Measurements from ENCODE around the gene GRK2.
A peak's percentile ranks its signal among the peaks of the same experiment; 100 is the strongest.
"Not testable (repeated sequence)": the region's sequence is repeated elsewhere in the genome, so short reads cannot be mapped to it uniquely, and the experiment has no call there.

GRK2 gene

GRCh38 chr11:67266449-67267187, at the start of gene GRK2:
GRK2 (plus strand) TSS chr11:67266473; CDS start chr11:67266700, 227 bp downstream.
- peak; percentile 58 for DNase-seq (ENCODE audit: low spot score)

GRCh38 chr11:67227726-67228125, 38.5 kb upstream of the GRK2 start:
- DNase-seq (ENCODE audit: low spot score): no peak

- no peak for DNase-seq (ENCODE audit: low spot score)
These were observed 35.9 kb upstream of the GRK2 start for GRCh38 chr11:67230406-67230805.

GRCh38 chr11:67230886-67231285, 35.4 kb upstream of the GRK2 start:
- no peak for DNase-seq (ENCODE audit: low spot score)

GRCh38 chr11:67233584-67234190, 32.6 kb upstream of the GRK2 start:
- DNase-seq (ENCODE audit: low spot score): no peak

DNA sequence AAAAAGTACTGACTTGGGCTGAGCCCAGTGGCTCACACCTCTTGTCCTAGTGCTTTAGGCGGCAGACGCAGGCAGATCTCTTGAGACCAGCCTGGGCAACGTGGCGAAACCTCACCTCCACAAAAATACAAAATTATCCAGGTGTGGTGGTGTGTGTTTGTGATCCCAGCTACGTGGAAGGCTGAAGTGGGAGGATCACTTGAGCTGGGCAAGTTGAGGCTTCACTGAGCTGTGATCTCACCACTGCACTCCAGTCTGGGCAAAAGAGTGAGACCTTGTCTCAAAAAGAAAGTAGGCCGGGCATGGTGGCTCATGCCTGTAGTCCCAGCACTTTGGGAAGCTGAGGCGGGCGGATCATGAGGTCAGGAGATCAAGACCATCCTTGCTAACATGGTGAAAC, 31.7 kb upstream of the GRK2 start:
- DNase-seq (ENCODE audit: low spot score): not testable (repeated sequence)

- DNase-seq (ENCODE audit: low spot score): no peak
These were observed 28.7 kb upstream of the GRK2 start for GRCh38 chr11:67237574-67237973.

DNA sequence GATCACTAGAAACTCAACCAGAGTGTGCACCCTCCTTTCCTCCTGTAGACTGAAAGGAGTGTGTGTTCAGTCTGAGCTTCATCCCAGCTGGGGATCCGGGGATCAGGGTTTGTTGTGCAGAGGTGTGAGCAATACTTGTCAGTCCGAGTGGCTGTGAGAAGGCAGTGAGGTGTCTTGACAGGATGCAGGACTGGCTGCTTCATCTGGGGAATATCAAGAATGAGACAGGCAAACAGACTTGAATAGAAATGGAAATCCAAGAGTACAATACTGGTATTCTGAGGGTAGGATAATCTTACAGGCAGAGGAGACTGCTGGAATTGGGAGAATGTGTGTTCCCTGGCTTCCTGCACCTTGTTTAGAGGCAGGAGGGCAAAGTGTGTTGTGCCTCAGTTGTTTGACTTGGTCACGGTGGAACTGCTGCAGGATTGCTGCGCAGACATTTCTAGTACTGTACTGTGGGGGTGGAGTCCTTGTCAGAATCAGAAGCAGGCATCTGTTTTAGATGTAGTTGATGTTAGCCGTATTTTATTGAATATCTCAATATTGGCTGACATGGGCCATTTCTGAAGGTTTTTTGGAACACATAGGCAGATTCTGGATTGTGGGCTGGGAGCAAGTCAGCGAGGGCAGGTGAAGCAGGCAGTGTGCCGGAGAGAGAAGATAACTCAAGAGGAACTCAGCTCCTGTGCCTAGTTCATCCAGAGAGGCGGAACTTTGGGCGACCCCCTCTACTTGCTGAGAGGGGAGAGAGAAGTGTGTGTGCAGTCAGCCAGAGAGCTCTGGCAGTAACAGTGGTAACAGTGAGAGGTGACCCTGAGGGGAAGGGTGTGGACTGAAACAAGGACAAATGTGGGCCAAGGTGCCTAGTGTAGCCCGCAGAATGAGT, 27.1 kb upstream of the GRK2 start:
- DNase-seq (ENCODE audit: low spot score): no peak

- DNase-seq (ENCODE audit: low spot score): peak; percentile 97
These were observed 26.3 kb upstream of the GRK2 start for GRCh38 chr11:67239783-67240575.

DNA sequence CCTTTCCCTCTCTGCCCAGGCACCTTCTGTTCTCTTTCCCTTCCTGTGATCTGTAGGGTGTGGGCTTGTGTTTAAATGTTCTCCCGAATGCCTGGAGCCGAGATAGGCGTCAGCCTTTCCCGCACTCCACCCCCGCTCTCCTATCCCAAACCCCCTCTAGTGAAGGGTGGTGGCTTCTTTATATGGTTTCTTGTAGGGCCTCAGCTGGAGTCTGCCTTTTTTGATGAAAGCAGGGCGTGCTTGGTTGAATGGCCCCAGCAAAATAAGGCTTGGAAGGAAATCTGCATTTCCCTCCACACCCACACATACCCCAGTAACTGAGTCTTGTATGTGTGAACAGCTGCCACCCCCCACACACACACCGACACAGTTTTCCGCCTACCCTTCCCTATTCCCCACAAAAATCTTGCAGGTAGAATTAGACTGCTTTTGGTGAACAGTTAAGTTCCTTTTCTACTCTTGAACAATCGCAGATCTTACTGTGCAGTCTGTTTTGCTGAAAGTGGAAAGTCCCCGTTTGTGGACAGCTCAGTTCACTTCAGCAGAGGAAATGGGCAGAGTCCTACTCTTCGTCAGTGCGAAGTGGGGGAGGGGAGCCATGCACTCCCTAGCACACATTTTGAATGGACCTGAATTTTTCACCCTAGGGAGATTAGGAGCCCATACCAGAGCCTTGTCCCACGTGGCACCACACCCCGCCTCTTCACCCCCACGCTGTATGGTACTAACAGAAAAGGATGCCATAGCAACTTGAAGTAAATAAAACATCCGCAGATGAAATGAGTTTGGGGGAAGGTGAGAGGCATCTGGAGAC, 25.5 kb upstream of the GRK2 start:
- DNase-seq (ENCODE audit: low spot score): peak; percentile 62

DNA sequence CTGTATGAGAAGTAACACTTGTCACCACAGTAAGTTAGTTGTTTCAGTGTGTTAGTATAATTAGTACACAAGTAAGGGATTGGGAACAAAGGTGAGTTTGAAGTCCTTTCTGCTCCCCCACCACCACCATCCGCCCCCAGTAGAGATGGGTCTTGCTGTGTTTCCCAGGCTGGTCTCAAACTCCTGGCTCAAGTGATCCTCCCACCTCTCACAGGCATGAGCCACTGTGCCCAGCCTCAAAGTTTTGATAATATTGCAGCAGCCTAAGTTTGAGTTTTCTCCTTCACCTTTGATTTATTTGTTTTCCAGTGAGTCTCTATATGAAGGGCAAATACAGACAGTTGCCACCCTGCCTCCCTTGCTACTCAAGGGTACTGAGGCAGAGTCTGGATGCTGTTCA, 23.7 kb upstream of the GRK2 start:
- no peak for DNase-seq (ENCODE audit: low spot score)

DNA sequence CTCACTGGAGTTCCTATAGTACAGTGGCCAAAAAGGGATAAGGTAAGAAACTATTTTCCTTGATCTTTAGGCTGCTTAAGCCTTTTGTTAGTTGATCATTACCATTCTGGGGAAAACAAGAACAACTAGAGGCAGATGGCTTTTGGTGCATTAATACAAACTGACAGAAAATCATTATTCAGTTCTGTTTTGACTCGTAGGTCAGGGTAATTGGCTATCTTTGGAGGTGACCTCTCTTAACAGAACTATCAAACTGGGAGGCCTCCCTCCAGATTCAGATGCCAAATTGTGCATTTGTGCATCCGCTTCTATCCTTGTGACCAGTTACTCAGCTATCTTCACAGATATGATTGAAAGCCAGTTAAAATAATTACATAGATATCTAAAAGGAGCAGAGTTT, 23.2 kb upstream of the GRK2 start:
- DNase-seq (ENCODE audit: low spot score): no peak

- no peak for DNase-seq (ENCODE audit: low spot score)
These were observed 21.2 kb upstream of the GRK2 start for GRCh38 chr11:67245046-67245445.

DNA sequence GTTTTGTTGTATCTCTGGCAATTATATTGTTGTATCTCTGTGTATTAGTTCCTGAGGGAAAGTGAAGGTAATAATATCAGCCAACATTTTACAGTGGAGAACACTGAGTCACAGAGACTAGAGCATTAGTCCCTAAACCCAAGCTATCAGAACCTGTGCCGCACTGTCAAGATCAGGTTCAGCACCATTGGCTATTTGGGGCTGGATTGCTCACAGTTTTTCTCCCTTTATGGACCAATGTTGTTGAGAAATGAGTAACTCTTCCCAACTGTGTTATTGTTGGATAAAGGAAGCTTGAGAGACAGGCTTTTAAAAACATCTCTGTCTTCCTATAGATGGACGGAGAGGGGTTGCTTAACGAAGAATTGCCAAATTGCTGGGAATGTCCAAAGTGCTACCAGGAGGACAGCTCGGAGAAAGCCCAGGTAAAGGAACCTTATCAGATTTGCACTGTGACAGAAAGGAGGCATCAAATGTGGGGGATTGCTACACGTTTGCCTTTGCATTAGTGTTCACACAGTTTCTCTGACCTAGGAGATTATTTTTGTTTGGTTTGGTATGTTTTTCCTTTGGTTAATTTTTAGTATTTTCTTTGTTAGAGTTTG, 18.2 kb upstream of the GRK2 start:
- no peak for DNase-seq (ENCODE audit: low spot score)

DNA sequence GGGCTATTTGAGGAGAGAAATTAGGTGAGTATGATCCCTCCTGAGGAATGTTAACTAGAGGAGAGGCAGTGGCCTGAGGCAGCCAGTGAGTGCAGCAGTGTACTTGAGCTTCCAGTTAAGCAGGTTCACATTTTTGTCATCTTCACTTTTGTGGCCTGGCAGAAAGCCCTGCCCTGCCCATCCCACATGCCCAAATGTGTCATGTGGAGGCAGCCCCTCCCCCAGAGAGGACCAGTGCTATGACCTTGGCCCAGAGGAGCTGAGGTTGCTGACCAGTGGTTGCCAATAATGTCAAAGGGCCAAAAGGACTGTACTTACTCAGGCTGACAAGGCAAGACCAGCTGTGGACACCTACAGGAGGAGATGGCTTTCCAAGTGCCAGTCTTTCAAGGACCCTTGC, 17.6 kb upstream of the GRK2 start:
- peak; percentile 61 for DNase-seq (ENCODE audit: low spot score)

- no peak for DNase-seq (ENCODE audit: low spot score)
These were observed 15.9 kb upstream of the GRK2 start for GRCh38 chr11:67250059-67251043.

- DNase-seq (ENCODE audit: low spot score): no peak
These were observed 14.4 kb upstream of the GRK2 start for GRCh38 chr11:67251841-67252240.

- no peak for DNase-seq (ENCODE audit: low spot score)
These were observed 13.4 kb upstream of the GRK2 start for GRCh38 chr11:67252831-67253239.

DNA sequence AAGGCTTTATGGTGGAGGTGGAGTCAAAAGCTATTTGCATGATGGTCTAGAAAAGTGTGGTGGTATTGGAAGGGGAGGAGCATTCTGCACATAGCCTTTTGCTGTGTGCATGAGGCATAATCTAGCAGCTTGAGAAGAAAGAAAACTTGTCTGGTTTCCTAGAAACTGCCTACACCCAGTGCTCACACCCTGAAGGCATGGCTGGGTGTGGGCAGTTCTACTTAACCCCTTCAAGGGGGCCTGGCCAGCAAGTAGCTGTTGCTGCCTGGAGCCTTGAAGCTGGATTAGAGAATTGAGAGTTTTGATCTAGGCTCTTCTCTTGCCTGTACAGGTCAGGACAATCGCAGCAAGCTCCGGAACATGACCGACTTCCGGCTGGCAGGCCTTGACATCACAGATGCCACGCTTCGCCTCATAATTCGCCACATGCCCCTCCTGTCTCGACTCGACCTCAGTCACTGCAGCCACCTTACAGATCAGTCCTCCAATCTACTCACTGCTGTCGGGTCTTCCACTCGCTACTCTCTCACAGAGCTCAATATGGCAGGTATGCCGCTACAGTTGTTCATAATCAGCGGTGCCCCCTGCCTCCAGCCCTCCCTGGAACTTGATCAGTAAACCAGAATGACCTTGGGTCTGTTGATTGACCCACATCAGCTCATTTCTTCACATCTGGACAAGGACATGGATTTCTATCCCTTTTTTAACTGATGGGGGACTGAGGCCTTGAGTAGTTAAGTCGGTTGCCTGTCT, 12.2 kb upstream of the GRK2 start:
- DNase-seq (ENCODE audit: low spot score): no peak
